ENCODE measurements around the gene SMIM36.
A peak's percentile ranks its signal among the peaks of the same experiment; 100 is the strongest.
"Not testable (repeated sequence)": the region's sequence is repeated elsewhere in the genome, so short reads cannot be mapped to it uniquely, and the experiment has no call there.

SMIM36 gene

GRCh38 chr17:55521186-55521585 lies 9.9 kb upstream of the SMIM36 start:
- Histone ChIP-seq H3K4me2 (ENCODE audit: low read length) (no peak overlapping the region), H3K9ac (ENCODE audit: low read length) (no peak overlapping the region), H3K79me1 (ENCODE audit: low read length) (no peaks in the 10 kb centered on the region)

GRCh38 chr17:55520402-55520801 lies 9.2 kb upstream of the SMIM36 start:
- no peak overlapping the region for H3K27ac ChIP-seq (ENCODE audit: low read depth, low read length)
- H3K4ac ChIP-seq (ENCODE audit: low read depth, low read length) = no peak overlapping the region
- H2BK120ac ChIP-seq (ENCODE audit: low read depth, low read length) = no peak overlapping the region
- no peak overlapping the region for H2BK5ac ChIP-seq (ENCODE audit: low read length)
- no peak overlapping the region for H2BK15ac ChIP-seq (replicated peaks; ENCODE audit: low read depth)
- no peak overlapping the region for H3K56ac ChIP-seq (ENCODE audit: low read length)
- H3K9ac ChIP-seq (ENCODE audit: low read length) = no peak overlapping the region
- H3K4me2 ChIP-seq (ENCODE audit: low read length) = no peak overlapping the region
- H3K4me1 ChIP-seq (ENCODE audit: control insufficient read depth, low read depth, low read length) = no peaks in the 10 kb centered on the region
- WGBS (ENCODE audit: extremely low coverage, insufficient coverage, low lambda C conversion rate) = no CpG with 5 or more reads among the region's 5 CpGs
- no peaks in the 10 kb centered on the region for H3K36me3 ChIP-seq (ENCODE audit: control insufficient read depth, insufficient read depth, low read length)
- H3K79me2 ChIP-seq (ENCODE audit: control insufficient read depth, insufficient read depth, low read length) = no peaks in the 10 kb centered on the region
- no peak overlapping the region for H3K4me3 ChIP-seq (ENCODE audit: low read length)
- no peak overlapping the region for H3K23ac ChIP-seq (ENCODE audit: low read length)
- H3K79me1 ChIP-seq (ENCODE audit: low read length) = no peaks in the 10 kb centered on the region
- no peaks in the 10 kb centered on the region for H3K27me3 ChIP-seq (ENCODE audit: insufficient read depth, low read length, poor library complexity)
- no peak overlapping the region for H4K8ac ChIP-seq (ENCODE audit: low read depth, low read length)
- H2AK5ac ChIP-seq (ENCODE audit: low read length) = no peak overlapping the region
- no peak overlapping the region for H3K18ac ChIP-seq (ENCODE audit: low read length)
- no peak overlapping the region for H4K5ac ChIP-seq (ENCODE audit: low read length)
- DNase-seq = no peak

More at GRCh38 chr17:55521186-55521585, 9.9 kb upstream of the SMIM36 start:
- Histone ChIP-seq H3K23ac (ENCODE audit: low read length) (no peak overlapping the region), H3K27ac (ENCODE audit: low read depth, low read length) (no peak overlapping the region), H2BK5ac (ENCODE audit: low read length) (no peak overlapping the region), H3K36me3 (ENCODE audit: control insufficient read depth, insufficient read depth, low read length) (no peaks in the 10 kb centered on the region), H3K18ac (ENCODE audit: low read length) (no peak overlapping the region), H3K56ac (ENCODE audit: low read length) (no peak overlapping the region), H3K4me1 (ENCODE audit: control insufficient read depth, low read depth, low read length) (no peaks in the 10 kb centered on the region), H2BK120ac (ENCODE audit: low read depth, low read length) (no peak overlapping the region), H3K79me2 (ENCODE audit: control insufficient read depth, insufficient read depth, low read length) (no peaks in the 10 kb centered on the region), H4K8ac (ENCODE audit: low read depth, low read length) (no peak overlapping the region), H3K4me3 (ENCODE audit: low read length) (no peak overlapping the region), H2AK5ac (ENCODE audit: low read length) (no peak overlapping the region), H4K5ac (ENCODE audit: low read length) (no peak overlapping the region), H3K27me3 (ENCODE audit: insufficient read depth, low read length, poor library complexity) (no peaks in the 10 kb centered on the region), H3K4ac (ENCODE audit: low read depth, low read length) (no peak overlapping the region), H2BK15ac (replicated peaks; ENCODE audit: low read depth) (no peak overlapping the region)
- no peak for DNase-seq

GRCh38 chr17:55518510-55518909 lies 7.3 kb upstream of the SMIM36 start:
- Histone ChIP-seq H3K79me1 (ENCODE audit: low read length) (no peaks in the 10 kb centered on the region), H3K4me1 (ENCODE audit: control insufficient read depth, low read depth, low read length) (no peaks in the 10 kb centered on the region), H4K5ac (ENCODE audit: low read length) (no peak overlapping the region), H2BK120ac (ENCODE audit: low read depth, low read length) (no peak overlapping the region), H3K36me3 (ENCODE audit: control insufficient read depth, insufficient read depth, low read length) (no peaks in the 10 kb centered on the region), H3K4me3 (ENCODE audit: low read length) (no peak overlapping the region), H3K27me3 (ENCODE audit: insufficient read depth, low read length, poor library complexity) (no peaks in the 10 kb centered on the region), H2BK5ac (ENCODE audit: low read length) (no peak overlapping the region), H3K27ac (ENCODE audit: low read depth, low read length) (no peak overlapping the region), H4K8ac (ENCODE audit: low read depth, low read length) (no peak overlapping the region), H3K9ac (ENCODE audit: low read length) (no peak overlapping the region), H2BK15ac (replicated peaks; ENCODE audit: low read depth) (no peak overlapping the region), H2AK5ac (ENCODE audit: low read length) (no peak overlapping the region), H3K4me2 (ENCODE audit: low read length) (no peak overlapping the region), H3K23ac (ENCODE audit: low read length) (no peak overlapping the region), H3K18ac (ENCODE audit: low read length) (no peak overlapping the region), H3K56ac (ENCODE audit: low read length) (no peak overlapping the region), H3K79me2 (ENCODE audit: control insufficient read depth, insufficient read depth, low read length) (no peaks in the 10 kb centered on the region), H3K4ac (ENCODE audit: low read depth, low read length) (no peak overlapping the region)
- WGBS (ENCODE audit: extremely low coverage, insufficient coverage, low lambda C conversion rate) = 100% methylated on average over 5 of the region's 5 CpGs
- DNase-seq = no peak

DNA sequence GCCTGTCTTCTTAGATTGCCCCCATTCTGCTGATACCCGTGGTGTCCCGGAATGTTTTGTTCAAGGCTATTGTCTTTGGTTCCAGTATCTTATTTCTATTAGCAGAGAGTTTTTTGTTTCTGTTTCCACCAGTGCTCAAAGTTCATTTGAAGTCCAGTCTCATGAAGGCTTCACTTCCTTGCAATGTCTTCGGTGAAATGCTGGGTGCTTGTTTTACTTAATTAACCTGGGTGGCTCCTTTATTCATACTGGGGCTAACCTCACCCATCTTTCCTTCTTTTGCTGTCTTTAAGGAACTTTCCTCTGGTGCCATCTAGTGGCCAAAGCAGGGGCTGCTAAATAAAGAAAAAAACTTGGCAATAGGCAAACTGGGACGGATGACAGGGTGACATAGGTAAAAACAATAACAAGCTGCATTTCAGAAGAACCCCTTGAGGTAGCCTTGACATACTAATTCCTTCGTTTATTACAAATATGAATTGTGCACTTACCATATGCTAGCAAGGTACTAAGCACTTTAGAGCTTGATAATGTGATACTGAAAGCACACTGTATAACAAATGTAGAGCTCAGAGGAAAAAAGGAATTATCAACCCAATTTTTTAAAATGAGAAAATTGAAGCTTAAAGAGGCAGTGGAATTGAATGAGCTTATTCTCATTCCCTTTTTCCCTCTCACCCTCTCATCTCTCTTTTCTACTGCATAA lies 2.8 kb upstream of the SMIM36 start:
- Histone ChIP-seq H3K56ac (ENCODE audit: low read length) (no peak overlapping the region), H3K4ac (ENCODE audit: low read depth, low read length) (no peak overlapping the region), H3K23ac (ENCODE audit: low read length) (no peak overlapping the region), H3K4me1 (ENCODE audit: control insufficient read depth, low read depth, low read length) (no peaks in the 10 kb centered on the region), H3K4me3 (ENCODE audit: low read length) (no peak overlapping the region), H3K4me2 (ENCODE audit: low read length) (no peak overlapping the region), H3K36me3 (ENCODE audit: control insufficient read depth, insufficient read depth, low read length) (no peaks in the 10 kb centered on the region), H2BK120ac (ENCODE audit: low read depth, low read length) (no peak overlapping the region), H2BK5ac (ENCODE audit: low read length) (no peak overlapping the region), H2AK5ac (ENCODE audit: low read length) (no peak overlapping the region), H2BK15ac (replicated peaks; ENCODE audit: low read depth) (no peak overlapping the region), H3K18ac (ENCODE audit: low read length) (no peak overlapping the region), H3K27me3 (ENCODE audit: insufficient read depth, low read length, poor library complexity) (no peaks in the 10 kb centered on the region), H4K5ac (ENCODE audit: low read length) (no peak overlapping the region), H3K79me2 (ENCODE audit: control insufficient read depth, insufficient read depth, low read length) (no peaks in the 10 kb centered on the region), H4K8ac (ENCODE audit: low read depth, low read length) (no peak overlapping the region), H3K79me1 (ENCODE audit: low read length) (no peaks in the 10 kb centered on the region), H3K27ac (ENCODE audit: low read depth, low read length) (no peak overlapping the region), H3K9ac (ENCODE audit: low read length) (no peak overlapping the region)
- no CpG with 5 or more reads among the region's 5 CpGs for WGBS (ENCODE audit: extremely low coverage, insufficient coverage, low lambda C conversion rate)
- DNase-seq = peak; percentile 75

DNA sequence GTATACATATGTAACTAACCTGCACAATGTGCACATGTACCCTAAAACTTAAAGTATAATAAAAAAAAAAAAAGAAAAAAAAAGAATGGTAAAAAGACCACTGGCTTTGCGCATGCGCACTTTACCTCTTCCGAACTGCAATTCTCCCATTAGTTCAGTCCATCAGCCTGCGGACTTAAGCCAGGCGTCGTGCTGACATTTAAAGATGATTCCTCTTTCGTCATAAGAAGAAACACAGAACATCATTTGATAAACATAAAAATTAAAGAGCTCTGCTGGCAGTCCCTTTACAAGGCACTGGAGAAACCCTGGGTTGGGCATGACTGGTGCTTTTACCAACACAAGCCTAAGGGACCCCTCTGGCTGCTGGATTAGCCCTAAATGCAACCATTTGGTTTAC lies 3.6 kb downstream of the SMIM36 start:
- not testable (repeated sequence) for H2BK5ac ChIP-seq (ENCODE audit: low read length); H3K79me2 ChIP-seq (ENCODE audit: control insufficient read depth, insufficient read depth, low read length); H3K4me2 ChIP-seq (ENCODE audit: low read length); DNase-seq; H2BK120ac ChIP-seq (ENCODE audit: low read depth, low read length); H3K79me1 ChIP-seq (ENCODE audit: low read length); H3K56ac ChIP-seq (ENCODE audit: low read length); H3K4ac ChIP-seq (ENCODE audit: low read depth, low read length); H3K27ac ChIP-seq (ENCODE audit: low read depth, low read length); H3K4me1 ChIP-seq (ENCODE audit: control insufficient read depth, low read depth, low read length); H2AK5ac ChIP-seq (ENCODE audit: low read length); H3K9ac ChIP-seq (ENCODE audit: low read length); H3K23ac ChIP-seq (ENCODE audit: low read length); H2BK15ac ChIP-seq (replicated peaks; ENCODE audit: low read depth); H4K5ac ChIP-seq (ENCODE audit: low read length); H3K36me3 ChIP-seq (ENCODE audit: control insufficient read depth, insufficient read depth, low read length); H3K27me3 ChIP-seq (ENCODE audit: insufficient read depth, low read length, poor library complexity); H4K8ac ChIP-seq (ENCODE audit: low read depth, low read length); H3K4me3 ChIP-seq (ENCODE audit: low read length); H3K18ac ChIP-seq (ENCODE audit: low read length)
- WGBS (ENCODE audit: extremely low coverage, insufficient coverage, low lambda C conversion rate) = no CpG with 5 or more reads among the region's 7 CpGs

GRCh38 chr17:55501626-55502025 lies 9.6 kb downstream of the SMIM36 start:
- H3K4me1 ChIP-seq (ENCODE audit: control insufficient read depth, low read depth, low read length); H3K4me3 ChIP-seq (ENCODE audit: low read length); H2AK5ac ChIP-seq (ENCODE audit: low read length); H2BK15ac ChIP-seq (replicated peaks; ENCODE audit: low read depth); H3K23ac ChIP-seq (ENCODE audit: low read length); H3K4me2 ChIP-seq (ENCODE audit: low read length); H4K5ac ChIP-seq (ENCODE audit: low read length); H3K79me2 ChIP-seq (ENCODE audit: control insufficient read depth, insufficient read depth, low read length); H3K4ac ChIP-seq (ENCODE audit: low read depth, low read length); H3K27ac ChIP-seq (ENCODE audit: low read depth, low read length); H3K27me3 ChIP-seq (ENCODE audit: insufficient read depth, low read length, poor library complexity); H3K56ac ChIP-seq (ENCODE audit: low read length); H3K9ac ChIP-seq (ENCODE audit: low read length); H3K79me1 ChIP-seq (ENCODE audit: low read length); DNase-seq; H4K8ac ChIP-seq (ENCODE audit: low read depth, low read length); H2BK5ac ChIP-seq (ENCODE audit: low read length); H3K18ac ChIP-seq (ENCODE audit: low read length); H2BK120ac ChIP-seq (ENCODE audit: low read depth, low read length); H3K36me3 ChIP-seq (ENCODE audit: control insufficient read depth, insufficient read depth, low read length): not testable (repeated sequence)
- WGBS (ENCODE audit: extremely low coverage, insufficient coverage, low lambda C conversion rate) = no CpG with 5 or more reads among the region's 23 CpGs

All from mesendoderm (in vitro differentiated cells).